ENCODE measurements around the gene CCDC12. TPM values are rescaled to one million over a fixed set of nuclear protein-coding genes. Genes with fewer than 3 reads are reported as not detected.

The CCDC12 gene
- total and polyA plus RNA-seq, 2 of the 13 experiments (the other 11 are each of a cell fraction or from before 2014, with no cell fraction given) = 30.1 to 49.5 TPM

DNA sequence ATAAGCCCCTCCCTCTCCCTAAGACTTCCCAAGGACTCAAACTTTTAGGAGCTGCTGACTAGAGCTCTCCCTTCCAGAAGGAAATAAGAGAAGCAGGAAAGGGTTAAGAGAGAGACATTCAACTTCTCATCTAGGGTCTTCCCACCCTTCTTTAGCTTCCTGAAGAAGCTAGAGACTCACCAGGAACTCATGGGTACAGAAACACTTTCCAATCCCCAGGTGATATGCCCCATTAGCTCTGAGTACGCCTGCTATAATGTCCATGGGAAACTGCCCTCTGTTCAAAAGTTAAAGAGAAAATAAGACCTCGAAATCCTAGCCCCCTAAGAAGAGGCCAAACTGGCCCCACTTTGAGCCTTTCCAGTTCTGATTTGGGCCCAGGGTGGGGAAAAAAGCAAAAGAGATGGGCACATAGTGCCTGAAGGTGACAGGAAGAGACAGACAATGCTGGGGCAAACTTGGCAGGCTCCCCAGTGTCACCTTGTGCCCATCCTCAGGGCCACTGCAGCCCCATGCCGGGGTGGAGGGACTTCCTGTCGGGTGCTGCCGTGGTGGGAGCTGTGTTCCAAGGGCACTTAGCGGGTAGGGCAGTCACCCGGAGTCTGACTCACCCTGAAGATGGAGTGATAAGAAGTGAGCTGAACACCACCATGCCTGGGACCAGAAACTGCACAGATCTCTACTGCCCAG lies 29.5 kb downstream of the CCDC12 start (continued):
- TF ChIP-seq ATF7 (IDR thresholded peaks at IDR 0.05) = no peak
- no peak for TF ChIP-seq ATF7 (CRISPR knock-in tag; IDR thresholded peaks at IDR 0.05)
- TF ChIP-seq, protein P1, sequence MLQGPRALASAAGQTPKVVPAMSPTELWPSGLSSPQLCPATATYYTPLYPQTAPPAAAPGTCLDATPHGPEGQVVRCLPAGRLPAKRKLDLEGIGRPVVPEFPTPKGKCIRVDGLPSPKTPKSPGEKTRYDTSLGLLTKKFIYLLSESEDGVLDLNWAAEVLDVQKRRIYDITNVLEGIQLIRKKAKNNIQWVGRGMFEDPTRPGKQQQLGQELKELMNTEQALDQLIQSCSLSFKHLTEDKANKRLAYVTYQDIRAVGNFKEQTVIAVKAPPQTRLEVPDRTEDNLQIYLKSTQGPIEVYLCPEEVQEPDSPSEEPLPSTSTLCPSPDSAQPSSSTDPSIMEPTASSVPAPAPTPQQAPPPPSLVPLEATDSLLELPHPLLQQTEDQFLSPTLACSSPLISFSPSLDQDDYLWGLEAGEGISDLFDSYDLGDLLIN (CRISPR knock-in tag; IDR thresholded peaks at IDR 0.05; ENCODE audit: borderline replicate concordance) = no peak
- no peak for TF ChIP-seq NR2F6 (IDR thresholded peaks at IDR 0.05)
- peak; percentile 20; the same call in 1 of the 2 replicates for TF ChIP-seq NR2F6 (CRISPR knock-in tag; IDR thresholded peaks at IDR 0.05)
- no peak for TF ChIP-seq ZNF24 (IDR thresholded peaks at IDR 0.05)
- TF ChIP-seq TP53 (CRISPR knock-in tag; conservative IDR thresholded peaks at IDR 0.05) = no peak
- TF ChIP-seq BRCA1 (CRISPR knock-in tag; IDR thresholded peaks at IDR 0.05) = no peak
- no peak for TF ChIP-seq MTF1 (CRISPR knock-in tag; IDR thresholded peaks at IDR 0.05)
- TF ChIP-seq, protein P2, sequence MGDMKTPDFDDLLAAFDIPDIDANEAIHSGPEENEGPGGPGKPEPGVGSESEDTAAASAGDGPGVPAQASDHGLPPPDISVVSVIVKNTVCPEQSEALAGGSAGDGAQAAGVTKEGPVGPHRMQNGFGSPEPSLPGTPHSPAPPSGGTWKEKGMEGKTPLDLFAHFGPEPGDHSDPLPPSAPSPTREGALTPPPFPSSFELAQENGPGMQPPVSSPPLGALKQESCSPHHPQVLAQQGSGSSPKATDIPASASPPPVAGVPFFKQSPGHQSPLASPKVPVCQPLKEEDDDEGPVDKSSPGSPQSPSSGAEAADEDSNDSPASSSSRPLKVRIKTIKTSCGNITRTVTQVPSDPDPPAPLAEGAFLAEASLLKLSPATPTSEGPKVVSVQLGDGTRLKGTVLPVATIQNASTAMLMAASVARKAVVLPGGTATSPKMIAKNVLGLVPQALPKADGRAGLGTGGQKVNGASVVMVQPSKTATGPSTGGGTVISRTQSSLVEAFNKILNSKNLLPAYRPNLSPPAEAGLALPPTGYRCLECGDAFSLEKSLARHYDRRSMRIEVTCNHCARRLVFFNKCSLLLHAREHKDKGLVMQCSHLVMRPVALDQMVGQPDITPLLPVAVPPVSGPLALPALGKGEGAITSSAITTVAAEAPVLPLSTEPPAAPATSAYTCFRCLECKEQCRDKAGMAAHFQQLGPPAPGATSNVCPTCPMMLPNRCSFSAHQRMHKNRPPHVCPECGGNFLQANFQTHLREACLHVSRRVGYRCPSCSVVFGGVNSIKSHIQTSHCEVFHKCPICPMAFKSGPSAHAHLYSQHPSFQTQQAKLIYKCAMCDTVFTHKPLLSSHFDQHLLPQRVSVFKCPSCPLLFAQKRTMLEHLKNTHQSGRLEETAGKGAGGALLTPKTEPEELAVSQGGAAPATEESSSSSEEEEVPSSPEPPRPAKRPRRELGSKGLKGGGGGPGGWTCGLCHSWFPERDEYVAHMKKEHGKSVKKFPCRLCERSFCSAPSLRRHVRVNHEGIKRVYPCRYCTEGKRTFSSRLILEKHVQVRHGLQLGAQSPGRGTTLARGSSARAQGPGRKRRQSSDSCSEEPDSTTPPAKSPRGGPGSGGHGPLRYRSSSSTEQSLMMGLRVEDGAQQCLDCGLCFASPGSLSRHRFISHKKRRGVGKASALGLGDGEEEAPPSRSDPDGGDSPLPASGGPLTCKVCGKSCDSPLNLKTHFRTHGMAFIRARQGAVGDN (CRISPR knock-in tag; IDR thresholded peaks at IDR 0.05) = peak; percentile 53
- no peak for TF ChIP-seq FOXM1 (CRISPR knock-in tag; IDR thresholded peaks at IDR 0.05)
- no peak for TF ChIP-seq ZNF12 (CRISPR knock-in tag; IDR thresholded peaks at IDR 0.05)
- TF ChIP-seq, protein P3, sequence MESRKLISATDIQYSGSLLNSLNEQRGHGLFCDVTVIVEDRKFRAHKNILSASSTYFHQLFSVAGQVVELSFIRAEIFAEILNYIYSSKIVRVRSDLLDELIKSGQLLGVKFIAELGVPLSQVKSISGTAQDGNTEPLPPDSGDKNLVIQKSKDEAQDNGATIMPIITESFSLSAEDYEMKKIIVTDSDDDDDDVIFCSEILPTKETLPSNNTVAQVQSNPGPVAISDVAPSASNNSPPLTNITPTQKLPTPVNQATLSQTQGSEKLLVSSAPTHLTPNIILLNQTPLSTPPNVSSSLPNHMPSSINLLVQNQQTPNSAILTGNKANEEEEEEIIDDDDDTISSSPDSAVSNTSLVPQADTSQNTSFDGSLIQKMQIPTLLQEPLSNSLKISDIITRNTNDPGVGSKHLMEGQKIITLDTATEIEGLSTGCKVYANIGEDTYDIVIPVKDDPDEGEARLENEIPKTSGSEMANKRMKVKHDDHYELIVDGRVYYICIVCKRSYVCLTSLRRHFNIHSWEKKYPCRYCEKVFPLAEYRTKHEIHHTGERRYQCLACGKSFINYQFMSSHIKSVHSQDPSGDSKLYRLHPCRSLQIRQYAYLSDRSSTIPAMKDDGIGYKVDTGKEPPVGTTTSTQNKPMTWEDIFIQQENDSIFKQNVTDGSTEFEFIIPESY (CRISPR knock-in tag; IDR thresholded peaks at IDR 0.05) = peak; percentile 97
- no peak for TF ChIP-seq ELF3 (CRISPR knock-in tag; IDR thresholded peaks at IDR 0.05)
- TF ChIP-seq GABPB1 (CRISPR knock-in tag; IDR thresholded peaks at IDR 0.05) = peak; percentile 52; the same call in 1 of the 2 replicates
- no peak for TF ChIP-seq KAT7 (CRISPR knock-in tag; IDR thresholded peaks at IDR 0.05; ENCODE audit: borderline replicate concordance)
- TF ChIP-seq FOXO1 (CRISPR knock-in tag; IDR thresholded peaks at IDR 0.05) = no peak
- 0 out of 2 replicates have a peak, but pooled peaks have one; percentile 15 for TF ChIP-seq SAP130 (CRISPR knock-in tag; IDR thresholded peaks at IDR 0.05; ENCODE audit: low read depth)
- no peak for TF ChIP-seq SMYD3 (CRISPR knock-in tag; IDR thresholded peaks at IDR 0.05)
- TF ChIP-seq ZNF430 (CRISPR knock-in tag; IDR thresholded peaks at IDR 0.05) = no peak
- no peak for TF ChIP-seq ATAD3A (CRISPR knock-in tag; IDR thresholded peaks at IDR 0.05)
- no peak for TF ChIP-seq SRY (CRISPR knock-in tag; IDR thresholded peaks at IDR 0.05)
- TF ChIP-seq ZNF550 (CRISPR knock-in tag; IDR thresholded peaks at IDR 0.05; ENCODE audit: borderline replicate concordance) = no peak
- no peak for TF ChIP-seq ZFP36 (IDR thresholded peaks at IDR 0.05; ENCODE audit: borderline replicate concordance, low read depth, low read length, partially characterized antibody)
- no peak for TF ChIP-seq NFYB (CRISPR knock-in tag; IDR thresholded peaks at IDR 0.05)
- TF ChIP-seq ZNF274 (CRISPR knock-in tag; IDR thresholded peaks at IDR 0.05) = no peak
- peak; percentile 30 for TF ChIP-seq XRCC5 (optimal IDR thresholded peaks at IDR 0.05; ENCODE audit: low read length)
- TF ChIP-seq ZNF619 (CRISPR knock-in tag; IDR thresholded peaks at IDR 0.05) = no peak
